Measurements from ENCODE around the gene PLEKHG3. TPM values are rescaled to one million over a fixed set of nuclear protein-coding genes. Genes with fewer than 3 reads are reported as not detected.
A peak's percentile ranks its signal among the peaks of the same experiment; 100 is the strongest.

Gene PLEKHG3
- polyA plus RNA-seq, 6 donors from 2014 or later: not detected

- no peaks in the 10 kb centered on the region for H3K36me3 Mint-ChIP-seq
- H3K4me1 Mint-ChIP-seq: no peaks in the 10 kb centered on the region
- no peak for DNase-seq
- H3K4me3 Mint-ChIP-seq: no peak overlapping the region
- H3K9me3 Mint-ChIP-seq: no peaks in the 10 kb centered on the region
- ATAC-seq (ENCODE audit: low read depth in 2 of 2): no peak
- no peak overlapping the region for H3K27ac Mint-ChIP-seq
- peaks cover 0 to 21% (median 5%) of the 10 kb centered on the region in 3 donors for H3K27me3 Mint-ChIP-seq
Observed at GRCh38 chr14:64692189-64692985, 11.8 kb upstream of the PLEKHG3 start.

GRCh38 chr14:64692986-64693809 lies 11.0 kb upstream of the PLEKHG3 start:
- no peaks in the 10 kb centered on the region for H3K36me3 Mint-ChIP-seq
- DNase-seq (no peak), ATAC-seq (ENCODE audit: low read depth in 2 of 2) (no peak)
- H3K27ac Mint-ChIP-seq: no peak overlapping the region
- H3K9me3 Mint-ChIP-seq: no peaks in the 10 kb centered on the region
- H3K4me3 Mint-ChIP-seq: no peak overlapping the region
- peaks cover 0 to 27% (median 5%) of the 10 kb centered on the region in 3 donors for H3K27me3 Mint-ChIP-seq
- H3K4me1 Mint-ChIP-seq: no peaks in the 10 kb centered on the region

GRCh38 chr14:64693810-64694165 lies 10.4 kb upstream of the PLEKHG3 start:
- Mint-ChIP-seq H3K27ac (peak overlapping the region in 1 of 6 donors; percentile 56), H3K4me3 (no peak overlapping the region), H3K9me3 (no peaks in the 10 kb centered on the region), H3K27me3 (peaks cover 4 to 28% (median 5%) of the 10 kb centered on the region in 3 donors), H3K36me3 (no peaks in the 10 kb centered on the region), H3K4me1 (peaks cover 0 to 5% (median 2%) of the 10 kb centered on the region in 3 donors)
- no peak for ATAC-seq (ENCODE audit: low read depth in 2 of 2)
- DNase-seq: no peak

GRCh38 chr14:64695071-64695470 lies 9.2 kb upstream of the PLEKHG3 start:
- Mint-ChIP-seq H3K36me3 (no peaks in the 10 kb centered on the region), H3K9me3 (peaks cover 0 to under 1% (median 0%) of the 10 kb centered on the region in 7 donors), H3K27ac (no peak overlapping the region), H3K4me1 (peaks cover 0 to 9% (median 7%) of the 10 kb centered on the region in 3 donors), H3K4me3 (no peak overlapping the region), H3K27me3 (peaks cover 5 to 32% (median 5%) of the 10 kb centered on the region in 3 donors)
- ATAC-seq (ENCODE audit: low read depth in 2 of 2) (no peak), DNase-seq (no peak)

GRCh38 chr14:64696355-64696857 lies 7.8 kb upstream of the PLEKHG3 start:
- H3K36me3 Mint-ChIP-seq: no peaks in the 10 kb centered on the region
- H3K27me3 Mint-ChIP-seq: peaks cover 10 to 33% (median 12%) of the 10 kb centered on the region in 3 donors
- peaks cover 0 to 9% (median 7%) of the 10 kb centered on the region in 3 donors for H3K4me1 Mint-ChIP-seq
- DNase-seq: no peak
- H3K4me3 Mint-ChIP-seq: no peak overlapping the region
- no peak overlapping the region for H3K27ac Mint-ChIP-seq
- peaks cover 0 to 5% (median 0%) of the 10 kb centered on the region in 7 donors for H3K9me3 Mint-ChIP-seq
- ATAC-seq (ENCODE audit: low read depth in 2 of 2): no peak

- Mint-ChIP-seq H3K9me3 (peaks cover 0 to 5% (median 0%) of the 10 kb centered on the region in 7 donors), H3K27me3 (peaks cover 33 to 58% (median 37%) of the 10 kb centered on the region in 3 donors), H3K36me3 (no peaks in the 10 kb centered on the region), H3K4me3 (no peak overlapping the region), H3K27ac (peak overlapping the region in 2 of 6 donors; percentile 41 to 69), H3K4me1 (peaks cover 8 to 24% (median 21%) of the 10 kb centered on the region in 3 donors)
- DNase-seq: no peak
- ATAC-seq (ENCODE audit: low read depth in 2 of 2): peak; percentile 61 to 72
Observed at GRCh38 chr14:64698903-64699302, 5.3 kb upstream of the PLEKHG3 start.

- H3K27ac Mint-ChIP-seq: no peak overlapping the region
- peaks cover 11 to 26% (median 25%) of the 10 kb centered on the region in 3 donors for H3K4me1 Mint-ChIP-seq
- no peak overlapping the region for H3K4me3 Mint-ChIP-seq
- peaks cover 0 to 5% (median 0%) of the 10 kb centered on the region in 7 donors for H3K9me3 Mint-ChIP-seq
- DNase-seq (no peak), ATAC-seq (ENCODE audit: low read depth in 2 of 2) (no peak)
- H3K27me3 Mint-ChIP-seq: peaks cover 29 to 50% (median 46%) of the 10 kb centered on the region in 3 donors
- no peaks in the 10 kb centered on the region for H3K36me3 Mint-ChIP-seq
Observed at GRCh38 chr14:64700290-64700689, 3.9 kb upstream of the PLEKHG3 start.

- H3K27me3 Mint-ChIP-seq: peaks cover 35 to 55% (median 52%) of the 10 kb centered on the region in 3 donors
- H3K4me1 Mint-ChIP-seq: peaks cover 16 to 32% (median 31%) of the 10 kb centered on the region in 3 donors
- no peak overlapping the region for H3K27ac Mint-ChIP-seq
- no peak overlapping the region for H3K4me3 Mint-ChIP-seq
- ATAC-seq (ENCODE audit: low read depth in 2 of 2) (no peak), DNase-seq (no peak)
- H3K36me3 Mint-ChIP-seq: no peaks in the 10 kb centered on the region
- H3K9me3 Mint-ChIP-seq: peaks cover 0 to 5% (median 0%) of the 10 kb centered on the region in 7 donors
Observed at GRCh38 chr14:64700894-64701293, 3.3 kb upstream of the PLEKHG3 start.

- H3K27ac Mint-ChIP-seq: no peak overlapping the region
- ATAC-seq (ENCODE audit: low read depth in 2 of 2): no peak
- DNase-seq: no peak
- H3K36me3 Mint-ChIP-seq: no peaks in the 10 kb centered on the region
- H3K9me3 Mint-ChIP-seq: peaks cover 0 to 5% (median 0%) of the 10 kb centered on the region in 7 donors
- H3K4me3 Mint-ChIP-seq: no peak overlapping the region
- peaks cover 38 to 56% (median 54%) of the 10 kb centered on the region in 3 donors for H3K27me3 Mint-ChIP-seq
- peaks cover 19 to 36% (median 33%) of the 10 kb centered on the region in 3 donors for H3K4me1 Mint-ChIP-seq
Observed at GRCh38 chr14:64701660-64702059, 2.6 kb upstream of the PLEKHG3 start.

- H3K4me3 Mint-ChIP-seq: peak overlapping the region in 7 of 8 donors; percentile 58 to 84 (median 66)
- H3K9me3 Mint-ChIP-seq: peaks cover 0 to 5% (median 0%) of the 10 kb centered on the region in 7 donors
- ATAC-seq (ENCODE audit: low read depth in 2 of 2) (no peak), DNase-seq (no peak)
- H3K36me3 Mint-ChIP-seq: no peaks in the 10 kb centered on the region
- no peak overlapping the region for H3K27ac Mint-ChIP-seq
- peaks cover 23 to 39% (median 33%) of the 10 kb centered on the region in 3 donors for H3K4me1 Mint-ChIP-seq
- H3K27me3 Mint-ChIP-seq: peaks cover 38 to 62% (median 54%) of the 10 kb centered on the region in 3 donors
Observed at GRCh38 chr14:64702493-64703394, 1.5 kb upstream of the PLEKHG3 start.

- DNase-seq: no peak
- Mint-ChIP-seq H3K27ac (peak overlapping the region in 1 of 6 donors; percentile 1), H3K4me3 (peak overlapping the region; percentile 58 to 84 (median 69)), H3K4me1 (peaks cover 25 to 47% (median 36%) of the 10 kb centered on the region in 3 donors), H3K9me3 (peaks cover 0 to 5% (median 0%) of the 10 kb centered on the region in 7 donors), H3K27me3 (peaks cover 38 to 60% (median 51%) of the 10 kb centered on the region in 3 donors), H3K36me3 (no peaks in the 10 kb centered on the region)
- ATAC-seq (ENCODE audit: low read depth in 2 of 2): no peak
Observed at GRCh38 chr14:64703395-64704142, 655 bp upstream of the PLEKHG3 start.
